ENCODE results near the gene NEDD4L.
"Not testable (repeated sequence)": the region's sequence is repeated elsewhere in the genome, so short reads cannot be mapped to it uniquely, and the experiment has no call there.

Gene NEDD4L

DNA sequence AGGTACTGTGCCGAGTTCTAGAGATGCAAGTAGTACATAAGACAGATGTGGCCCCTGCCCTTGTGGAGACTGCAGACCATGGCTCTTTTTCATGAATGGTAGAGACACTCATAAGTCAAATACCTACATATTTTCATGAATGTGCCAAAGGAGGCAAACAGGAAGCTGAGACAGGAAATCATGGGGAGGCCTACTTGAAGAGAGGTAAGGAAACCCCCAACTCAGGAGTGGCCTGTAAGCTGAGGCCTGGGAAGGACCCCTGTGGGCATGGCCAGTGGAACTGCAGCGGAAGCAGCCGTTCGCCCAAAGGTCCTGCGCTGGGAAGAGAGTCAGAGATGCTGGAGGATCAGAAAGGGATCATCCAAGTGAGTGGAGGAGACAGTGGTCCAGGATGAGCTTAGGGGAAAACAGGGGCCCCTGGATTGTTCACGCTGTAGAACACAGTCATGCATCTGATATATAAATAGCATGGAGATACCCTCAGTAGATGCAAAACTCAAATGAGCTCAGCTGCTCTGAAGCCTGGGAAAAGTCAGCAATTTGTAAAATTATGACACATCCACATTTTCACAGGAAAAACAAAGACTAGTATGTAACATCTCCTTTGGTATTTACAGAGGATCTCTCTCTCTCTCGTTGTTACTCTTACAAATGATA, 228.9 kb downstream of the NEDD4L start:
- DNase-seq = no peak

- no peak for DNase-seq
Measured at GRCh38 chr18:58275176-58275575, 231.2 kb downstream of the NEDD4L start.

- no peak for DNase-seq
Measured at GRCh38 chr18:58276789-58277739, 233.0 kb downstream of the NEDD4L start.

GRCh38 chr18:58279504-58280175, 235.6 kb downstream of the NEDD4L start:
- DNase-seq = no peak

- no peak for DNase-seq
Measured at GRCh38 chr18:58280191-58280590, 236.2 kb downstream of the NEDD4L start.

- not testable (repeated sequence) for DNase-seq
Measured at GRCh38 chr18:58282872-58283271, 238.8 kb downstream of the NEDD4L start.

DNA sequence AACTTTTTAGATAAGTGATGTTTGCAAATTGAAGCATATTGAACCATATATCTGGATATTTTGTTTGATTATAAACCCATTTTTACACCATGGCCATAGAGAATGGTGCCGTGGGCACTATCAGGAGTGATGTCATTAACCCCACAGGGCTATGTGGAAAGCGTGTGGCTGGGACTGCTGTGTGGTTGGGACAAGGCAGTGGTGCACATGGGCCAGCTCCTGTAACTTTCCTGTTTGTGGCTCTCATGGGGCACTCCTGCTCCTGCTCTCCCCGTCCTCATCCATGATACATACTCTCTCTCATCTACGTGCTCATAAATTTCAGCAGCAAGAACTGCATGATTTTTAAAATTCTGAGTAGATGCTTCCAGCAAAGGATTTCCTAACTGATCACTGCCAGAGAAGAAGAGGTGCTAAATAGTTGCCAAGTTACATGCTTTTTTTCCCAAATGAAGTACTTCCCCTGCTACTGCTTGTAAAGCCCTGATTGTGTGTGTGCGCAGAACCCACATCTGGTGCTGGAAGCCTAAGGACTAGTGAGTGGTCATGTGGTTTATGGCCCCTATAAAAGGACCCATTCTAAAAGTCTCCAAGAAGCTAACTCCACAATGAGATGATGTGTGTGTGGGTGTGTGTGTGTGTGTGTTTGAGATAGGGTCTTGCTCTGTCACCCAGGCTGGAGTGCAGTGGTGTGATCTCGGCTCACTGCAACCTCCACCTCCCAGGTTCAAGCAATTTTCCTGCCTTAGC, 240.8 kb downstream of the NEDD4L start:
- DNase-seq = no peak

DNA sequence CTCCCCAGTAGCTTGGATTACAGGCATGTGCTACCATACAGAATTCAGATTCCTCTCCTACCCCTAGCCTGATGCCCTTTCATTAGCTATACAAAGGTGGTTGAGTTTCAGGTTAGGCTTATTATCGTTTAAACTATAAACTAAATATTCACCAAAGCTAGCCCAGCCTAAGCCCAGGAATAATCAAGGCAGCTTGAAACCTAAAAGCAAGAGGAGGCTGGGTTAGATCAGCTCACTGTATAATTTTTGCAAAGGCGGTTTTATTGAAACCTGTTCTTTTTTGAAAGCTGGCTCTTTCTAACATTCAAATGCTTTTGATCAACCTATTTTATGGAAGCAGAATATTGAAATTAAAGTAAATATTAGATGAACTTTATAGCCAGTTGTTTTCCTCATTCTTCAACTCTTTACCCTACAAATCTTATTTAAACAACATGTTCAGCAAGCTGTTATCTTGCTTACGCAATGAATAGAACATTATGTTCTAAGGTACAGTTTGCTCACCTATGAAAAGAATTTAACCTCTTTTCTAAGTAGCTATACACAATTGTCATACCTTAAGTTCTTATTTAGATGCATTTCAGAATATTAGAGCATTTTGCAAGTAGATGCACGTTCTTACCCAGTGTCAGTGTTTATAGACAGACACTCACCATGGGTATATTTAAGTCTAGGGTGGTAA, 241.6 kb downstream of the NEDD4L start:
- DNase-seq = no peak

- DNase-seq = no peak
Measured at GRCh38 chr18:58286632-58287352, 242.8 kb downstream of the NEDD4L start.

- DNase-seq = no peak
Measured at GRCh38 chr18:58287353-58288274, 243.6 kb downstream of the NEDD4L start.

- no peak for DNase-seq
Measured at GRCh38 chr18:58288921-58289797, 245.1 kb downstream of the NEDD4L start.

DNA sequence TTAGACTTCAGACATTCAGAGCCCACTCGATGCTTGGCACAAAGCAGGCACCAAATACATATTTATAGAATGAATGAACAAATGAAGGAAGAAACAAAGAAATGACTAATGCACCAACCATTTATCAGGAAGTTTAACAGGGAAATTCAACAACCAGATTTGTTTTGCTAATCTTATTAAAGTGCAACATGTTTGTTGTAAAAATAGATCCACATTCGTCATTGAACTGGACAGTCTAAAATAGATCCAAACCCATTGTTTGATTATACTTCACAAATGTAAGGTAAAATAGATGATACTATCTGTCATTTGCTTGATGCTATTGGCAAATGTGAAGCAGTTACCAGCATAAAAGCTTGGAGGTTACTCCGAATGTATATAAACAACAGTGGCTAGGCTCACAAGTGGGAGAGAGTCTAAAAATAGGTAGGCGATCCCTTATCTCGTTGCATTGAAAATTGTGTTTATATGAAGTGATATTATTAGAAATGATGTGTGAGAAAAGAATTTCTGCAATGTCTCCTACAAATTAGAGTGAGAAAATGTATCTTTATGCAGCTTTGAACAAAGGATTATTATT, 246.2 kb downstream of the NEDD4L start:
- DNase-seq = no peak

- DNase-seq = no peak
Measured at GRCh38 chr18:58291131-58291530, 247.1 kb downstream of the NEDD4L start.

- DNase-seq = no peak
Measured at GRCh38 chr18:58292638-58293037, 248.6 kb downstream of the NEDD4L start.

DNA sequence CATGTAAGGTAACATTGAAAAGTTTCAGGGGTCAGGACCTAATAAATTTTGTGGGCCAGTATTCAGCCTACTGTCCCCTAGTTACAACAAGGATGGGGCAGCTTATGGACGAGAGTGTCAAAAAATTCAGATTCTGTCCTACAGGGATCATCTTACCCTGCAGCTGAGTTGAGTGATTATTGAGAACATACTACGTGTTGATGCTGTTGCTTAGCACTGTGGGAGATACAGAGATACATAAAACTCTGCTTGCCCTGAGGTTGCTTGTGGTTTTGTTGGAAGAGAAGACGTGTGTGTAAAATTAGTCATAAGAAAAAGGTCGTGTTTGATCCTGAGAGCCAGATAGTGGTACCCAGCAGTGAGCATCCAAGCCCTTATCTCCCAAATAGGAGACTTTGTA, 253.2 kb downstream of the NEDD4L start:
- no peak for DNase-seq

- no peak for DNase-seq
Measured at GRCh38 chr18:58298251-58299134, 254.5 kb downstream of the NEDD4L start.

DNA sequence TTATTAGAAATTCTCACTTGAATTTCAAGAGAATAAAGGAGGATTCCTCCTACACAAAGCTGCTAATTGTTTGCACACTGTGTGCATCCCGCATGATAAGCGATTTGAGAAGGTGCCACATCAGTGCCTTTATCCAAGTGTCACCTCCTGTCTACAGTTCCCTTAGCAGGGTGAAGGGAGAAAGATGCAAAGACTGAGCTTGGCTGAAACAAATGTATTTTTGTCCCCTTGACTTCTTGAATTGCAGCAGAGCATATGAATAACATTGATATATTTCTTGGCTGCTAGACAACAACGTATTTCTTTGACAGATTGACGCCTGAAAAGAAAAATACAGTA, 255.1 kb downstream of the NEDD4L start:
- DNase-seq = no peak

DNA sequence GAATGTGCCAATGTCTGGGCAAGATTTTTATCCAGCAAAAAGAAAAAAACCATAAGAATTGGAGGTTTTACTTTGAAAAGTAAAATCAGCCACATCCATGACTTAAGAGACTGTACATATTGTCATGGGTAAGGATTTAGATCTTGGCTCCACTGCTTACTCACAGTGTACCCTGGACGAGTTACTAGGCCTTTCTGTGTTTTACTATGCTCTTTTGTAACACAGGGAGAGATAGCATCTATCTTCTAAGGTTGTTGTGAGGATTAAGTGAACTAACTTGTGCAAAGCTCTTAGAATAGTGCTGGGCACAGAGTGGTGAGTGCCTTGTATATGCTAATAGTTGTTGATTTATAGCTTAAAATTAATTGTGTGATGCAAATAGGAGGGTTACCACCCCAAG, 255.9 kb downstream of the NEDD4L start:
- no peak for DNase-seq
